ENCODE data around the gene EIF6. TPM values are rescaled to one million over a fixed set of nuclear protein-coding genes. Genes with fewer than 3 reads are reported as not detected.

The EIF6 gene
- polyA plus RNA-seq, 1 donor from 2014 or later: 143 TPM

DNA sequence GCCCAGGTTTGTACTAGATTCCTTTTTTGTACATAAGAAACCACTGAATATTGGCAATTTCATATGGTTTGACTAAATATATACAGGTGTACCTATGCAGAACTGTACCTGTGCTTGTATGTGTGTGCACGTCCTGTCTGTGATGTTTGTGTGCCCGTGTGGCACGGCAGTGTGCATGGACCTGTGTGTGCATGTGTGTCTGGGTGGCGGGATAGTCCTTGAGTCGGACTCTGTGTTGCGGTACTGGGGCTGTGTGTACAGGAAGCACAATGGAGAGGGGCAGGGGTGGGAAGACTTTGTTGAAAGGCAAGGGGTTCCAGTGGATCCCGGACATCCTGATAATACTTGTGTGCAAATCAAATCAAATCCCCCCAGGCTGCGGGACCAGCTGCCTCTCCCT is 11.1 kb upstream of the EIF6 start:
- H3K27me3 ChIP-seq (ENCODE audit: insufficient read depth, low read depth, low read length): no peaks in the 10 kb centered on the region
- H3K9me2 ChIP-seq (ENCODE audit: insufficient read depth, low read length): no peaks in the 10 kb centered on the region
- H4K20me1 ChIP-seq (ENCODE audit: insufficient read depth): no peaks in the 10 kb centered on the region
- H3K27ac ChIP-seq (ENCODE audit: low read length): no peak overlapping the region
- H3K4me3 ChIP-seq (ENCODE audit: low read length): no peak overlapping the region
- no peak overlapping the region for H3K4me2 ChIP-seq (ENCODE audit: low read length)
- no peaks in the 10 kb centered on the region for H3K36me3 ChIP-seq (ENCODE audit: insufficient read depth, low read length)
- no peaks in the 10 kb centered on the region for H3F3A ChIP-seq (ENCODE audit: insufficient read depth, low read length, poor library complexity, severe bottlenecking)
- H3K9ac ChIP-seq (ENCODE audit: low read length): no peak overlapping the region
- H2AFZ ChIP-seq (ENCODE audit: low read depth, low read length): no peak overlapping the region
- no peaks in the 10 kb centered on the region for H3K79me2 ChIP-seq (replicated peaks; ENCODE audit: insufficient read depth, low read length)
- TF ChIP-seq, protein P1, sequence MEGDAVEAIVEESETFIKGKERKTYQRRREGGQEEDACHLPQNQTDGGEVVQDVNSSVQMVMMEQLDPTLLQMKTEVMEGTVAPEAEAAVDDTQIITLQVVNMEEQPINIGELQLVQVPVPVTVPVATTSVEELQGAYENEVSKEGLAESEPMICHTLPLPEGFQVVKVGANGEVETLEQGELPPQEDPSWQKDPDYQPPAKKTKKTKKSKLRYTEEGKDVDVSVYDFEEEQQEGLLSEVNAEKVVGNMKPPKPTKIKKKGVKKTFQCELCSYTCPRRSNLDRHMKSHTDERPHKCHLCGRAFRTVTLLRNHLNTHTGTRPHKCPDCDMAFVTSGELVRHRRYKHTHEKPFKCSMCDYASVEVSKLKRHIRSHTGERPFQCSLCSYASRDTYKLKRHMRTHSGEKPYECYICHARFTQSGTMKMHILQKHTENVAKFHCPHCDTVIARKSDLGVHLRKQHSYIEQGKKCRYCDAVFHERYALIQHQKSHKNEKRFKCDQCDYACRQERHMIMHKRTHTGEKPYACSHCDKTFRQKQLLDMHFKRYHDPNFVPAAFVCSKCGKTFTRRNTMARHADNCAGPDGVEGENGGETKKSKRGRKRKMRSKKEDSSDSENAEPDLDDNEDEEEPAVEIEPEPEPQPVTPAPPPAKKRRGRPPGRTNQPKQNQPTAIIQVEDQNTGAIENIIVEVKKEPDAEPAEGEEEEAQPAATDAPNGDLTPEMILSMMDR (IDR thresholded peaks at IDR 0.05; ENCODE audit: poor library complexity, severe bottlenecking): no peak
- TF ChIP-seq POLR2AphosphoS5 (IDR thresholded peaks at IDR 0.05) (no peak), EP300 (conservative IDR thresholded peaks at IDR 0.05; ENCODE audit: poor library complexity, severe bottlenecking) (no peak), RAD21 (conservative IDR thresholded peaks at IDR 0.05) (no peak), SMC3 (conservative IDR thresholded peaks at IDR 0.05; ENCODE audit: poor library complexity) (no peak), EZH2 (IDR thresholded peaks at IDR 0.05; ENCODE audit: borderline replicate concordance, insufficient read depth, low read length, poor library complexity, severe bottlenecking) (no peak), MXI1 (conservative IDR thresholded peaks at IDR 0.05; ENCODE audit: poor library complexity, severe bottlenecking) (no peak), TAF1 (IDR thresholded peaks at IDR 0.05; ENCODE audit: low read depth) (no peak)
- TF ChIP-seq, protein P2, sequence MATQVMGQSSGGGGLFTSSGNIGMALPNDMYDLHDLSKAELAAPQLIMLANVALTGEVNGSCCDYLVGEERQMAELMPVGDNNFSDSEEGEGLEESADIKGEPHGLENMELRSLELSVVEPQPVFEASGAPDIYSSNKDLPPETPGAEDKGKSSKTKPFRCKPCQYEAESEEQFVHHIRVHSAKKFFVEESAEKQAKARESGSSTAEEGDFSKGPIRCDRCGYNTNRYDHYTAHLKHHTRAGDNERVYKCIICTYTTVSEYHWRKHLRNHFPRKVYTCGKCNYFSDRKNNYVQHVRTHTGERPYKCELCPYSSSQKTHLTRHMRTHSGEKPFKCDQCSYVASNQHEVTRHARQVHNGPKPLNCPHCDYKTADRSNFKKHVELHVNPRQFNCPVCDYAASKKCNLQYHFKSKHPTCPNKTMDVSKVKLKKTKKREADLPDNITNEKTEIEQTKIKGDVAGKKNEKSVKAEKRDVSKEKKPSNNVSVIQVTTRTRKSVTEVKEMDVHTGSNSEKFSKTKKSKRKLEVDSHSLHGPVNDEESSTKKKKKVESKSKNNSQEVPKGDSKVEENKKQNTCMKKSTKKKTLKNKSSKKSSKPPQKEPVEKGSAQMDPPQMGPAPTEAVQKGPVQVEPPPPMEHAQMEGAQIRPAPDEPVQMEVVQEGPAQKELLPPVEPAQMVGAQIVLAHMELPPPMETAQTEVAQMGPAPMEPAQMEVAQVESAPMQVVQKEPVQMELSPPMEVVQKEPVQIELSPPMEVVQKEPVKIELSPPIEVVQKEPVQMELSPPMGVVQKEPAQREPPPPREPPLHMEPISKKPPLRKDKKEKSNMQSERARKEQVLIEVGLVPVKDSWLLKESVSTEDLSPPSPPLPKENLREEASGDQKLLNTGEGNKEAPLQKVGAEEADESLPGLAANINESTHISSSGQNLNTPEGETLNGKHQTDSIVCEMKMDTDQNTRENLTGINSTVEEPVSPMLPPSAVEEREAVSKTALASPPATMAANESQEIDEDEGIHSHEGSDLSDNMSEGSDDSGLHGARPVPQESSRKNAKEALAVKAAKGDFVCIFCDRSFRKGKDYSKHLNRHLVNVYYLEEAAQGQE (IDR thresholded peaks at IDR 0.05; ENCODE audit: borderline replicate concordance): no peak
- H3K9me3 ChIP-seq (ENCODE audit: low read length): no peaks in the 10 kb centered on the region

DNA sequence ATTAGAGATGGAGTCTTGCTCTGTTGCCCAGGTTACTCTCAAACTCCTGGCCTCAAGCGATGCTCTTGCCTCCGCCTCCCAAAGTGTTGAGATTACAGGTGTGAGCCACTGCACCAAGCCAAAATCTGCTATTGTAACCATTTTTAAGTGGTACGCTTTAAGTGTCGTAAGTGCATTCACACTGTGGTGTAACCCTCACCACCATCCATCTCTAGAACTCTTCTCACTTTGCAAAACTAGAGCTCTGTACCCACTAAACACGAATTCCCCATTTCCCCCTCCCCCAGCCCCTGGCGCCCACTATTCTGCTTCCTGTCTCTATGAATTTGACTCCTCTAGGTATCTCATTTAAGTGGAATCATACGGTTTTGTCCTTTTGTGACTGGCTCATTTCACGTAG is 10.5 kb upstream of the EIF6 start:
- Histone ChIP-seq H3K27ac (ENCODE audit: low read length) (no peak overlapping the region), H3K9me2 (ENCODE audit: insufficient read depth, low read length) (no peaks in the 10 kb centered on the region), H3K9me3 (ENCODE audit: low read length) (no peaks in the 10 kb centered on the region), H3K27me3 (ENCODE audit: insufficient read depth, low read depth, low read length) (no peaks in the 10 kb centered on the region), H3K4me2 (ENCODE audit: low read length) (no peak overlapping the region), H3K79me2 (replicated peaks; ENCODE audit: insufficient read depth, low read length) (no peaks in the 10 kb centered on the region), H3F3A (ENCODE audit: insufficient read depth, low read length, poor library complexity, severe bottlenecking) (no peaks in the 10 kb centered on the region), H4K20me1 (ENCODE audit: insufficient read depth) (no peaks in the 10 kb centered on the region), H3K9ac (ENCODE audit: low read length) (no peak overlapping the region), H2AFZ (ENCODE audit: low read depth, low read length) (no peak overlapping the region), H3K4me3 (ENCODE audit: low read length) (no peak overlapping the region), H3K36me3 (ENCODE audit: insufficient read depth, low read length) (no peaks in the 10 kb centered on the region)
- TF ChIP-seq RAD21 (conservative IDR thresholded peaks at IDR 0.05) (no peak), EZH2 (IDR thresholded peaks at IDR 0.05; ENCODE audit: borderline replicate concordance, insufficient read depth, low read length, poor library complexity, severe bottlenecking) (no peak), MXI1 (conservative IDR thresholded peaks at IDR 0.05; ENCODE audit: poor library complexity, severe bottlenecking) (no peak), SMC3 (conservative IDR thresholded peaks at IDR 0.05; ENCODE audit: poor library complexity) (no peak), TAF1 (IDR thresholded peaks at IDR 0.05; ENCODE audit: low read depth) (no peak), EP300 (conservative IDR thresholded peaks at IDR 0.05; ENCODE audit: poor library complexity, severe bottlenecking) (no peak), POLR2AphosphoS5 (IDR thresholded peaks at IDR 0.05) (no peak)
- TF ChIP-seq, protein P1 (IDR thresholded peaks at IDR 0.05; ENCODE audit: poor library complexity, severe bottlenecking): no peak
- TF ChIP-seq, protein P2 (IDR thresholded peaks at IDR 0.05; ENCODE audit: borderline replicate concordance): no peak

All from neural cell (in vitro differentiated cells).